Vagina (tissue), 2 donors: ENCODE data around the gene TWIST2. TPM values are rescaled to one million over a fixed set of nuclear protein-coding genes. Genes with fewer than 3 reads are reported as not detected.

Experiments
- DNase-seq, 2 donors: peaks; one replicate each; pipeline ENCODE4 v3.0.0-alpha.2; 2017; ENCODE audit errors: extremely low spot score in 2 of 2
- H3K27ac ChIP-seq: fragments of 200-600 bp; sonication (generic); one replicate; pipeline ENCODE4 v1.5.1; 2019
- H3K27me3 ChIP-seq: fragments of 200-600 bp; sonication (generic); one replicate; pipeline ENCODE4 v1.5.1; 2019
- H3K36me3 ChIP-seq, 2 donors: fragments of 200-600 bp; sonication (generic); one replicate each; pipeline ENCODE4 v1.5.1; 2017 to 2019
- H3K4me1 ChIP-seq: fragments of 200-600 bp; sonication (generic); one replicate; pipeline ENCODE4 v1.5.1; 2019
- H3K4me3 ChIP-seq, 2 donors: fragments of 200-600 bp; sonication (generic); 1 replicate in 1 of 2; 2 replicates in 1 of 2; pipeline ENCODE4 v1.5.1; 2016 to 2019
- H3K9me3 ChIP-seq: fragments of 200-600 bp; sonication (generic); one replicate; pipeline ENCODE4 v1.5.1; 2019
- CTCF ChIP-seq, 3 experiments: fragments of 450-650 bp in 2 of 3; fragments of 200-600 bp in 1 of 3; sonication (generic) in 1 of 3; IDR thresholded peaks; one replicate each; pipeline ENCODE4 v1.5.1; 2017 to 2019; ENCODE audit warnings: antibody characterized with exemption in 3 of 3, mild to moderate bottlenecking in 2 of 3, moderate library complexity in 2 of 3
- POLR2A ChIP-seq, 2 donors: fragments of 450-650 bp; IDR thresholded peaks; one replicate each; pipeline ENCODE4 v1.6.1; 2017; ENCODE audit warnings: antibody characterized with exemption in 2 of 2, mild to moderate bottlenecking in 2 of 2, moderate library complexity in 2 of 2
- POLR2AphosphoS5 ChIP-seq, 2 donors: sonication (generic); formaldehyde crosslinking; IDR thresholded peaks; one replicate each; pipeline ENCODE4 v1.9.0; 2017; ENCODE audit warnings: antibody characterized with exemption in 2 of 2, mild to moderate bottlenecking in 2 of 2, low read depth in 1 of 2; ENCODE audit not compliant: insufficient read depth in 1 of 2
- intact Hi-C: fragments of 100-400 bp; cut with DNase I; formaldehyde crosslinking; loops from one replicate; pipeline ENCODE4 v1.15.1; 2023
- total RNA-seq: library from RNA; depleted of rRNA; stranded (reverse); fragments of >200 nt; gene quantifications from one replicate; pipeline ENCODE4 v1.2.3, GENCODE V29; 2016

The TWIST2 gene
- total RNA-seq, 1 donor from 2014 or later = 214 TPM

- H3K27ac ChIP-seq = peak overlapping the region; percentile 94
- no peaks in the 10 kb centered on the region for H3K27me3 ChIP-seq
- no peaks in the 10 kb centered on the region for H3K36me3 ChIP-seq
- no peak for DNase-seq
- peaks cover 77% of the 10 kb centered on the region for H3K4me1 ChIP-seq
- H3K9me3 ChIP-seq = no peaks in the 10 kb centered on the region
- TF ChIP-seq CTCF (IDR thresholded peaks at IDR 0.05) (no peak), POLR2A (IDR thresholded peaks at IDR 0.05) (no peak), POLR2AphosphoS5 (IDR thresholded peaks at IDR 0.05; ENCODE audit: insufficient read depth in 1 of 2, low read depth in 1 of 2) (peak in 1 of 2 donors; percentile 6)
- intact Hi-C loops = no loop called here
- H3K4me3 ChIP-seq = no peak overlapping the region
Observed at GRCh38 chr2:238866656-238867277, 18.9 kb downstream of the TWIST2 start.

- Histone ChIP-seq H3K27me3 (no peaks in the 10 kb centered on the region), H3K4me1 (peaks cover 78% of the 10 kb centered on the region), H3K9me3 (no peaks in the 10 kb centered on the region), H3K27ac (peak overlapping the region; percentile 94), H3K4me3 (peak overlapping the region in 1 of 2 donors; percentile 19), H3K36me3 (no peaks in the 10 kb centered on the region)
- DNase-seq = no peak
- intact Hi-C loops = no loop called here
- no peak for TF ChIP-seq POLR2A (IDR thresholded peaks at IDR 0.05)
- no peak for TF ChIP-seq POLR2AphosphoS5 (IDR thresholded peaks at IDR 0.05; ENCODE audit: insufficient read depth in 1 of 2, low read depth in 1 of 2)
- TF ChIP-seq CTCF (IDR thresholded peaks at IDR 0.05) = no peak
Observed at GRCh38 chr2:238868067-238868524, 20.2 kb downstream of the TWIST2 start.

GRCh38 chr2:238868616-238869292 is 20.9 kb downstream of the TWIST2 start:
- TF ChIP-seq CTCF (IDR thresholded peaks at IDR 0.05) = no peak
- TF ChIP-seq POLR2A (IDR thresholded peaks at IDR 0.05) = no peak
- peak; percentile 74 to 76 for TF ChIP-seq POLR2AphosphoS5 (IDR thresholded peaks at IDR 0.05; ENCODE audit: insufficient read depth in 1 of 2, low read depth in 1 of 2)
- DNase-seq = no peak
- H3K4me1 ChIP-seq = peaks cover 78% of the 10 kb centered on the region
- H3K27ac ChIP-seq = peak overlapping the region; percentile 94
- intact Hi-C loops = no loop called here
- no peaks in the 10 kb centered on the region for H3K9me3 ChIP-seq
- H3K27me3 ChIP-seq = no peaks in the 10 kb centered on the region
- H3K4me3 ChIP-seq = peak overlapping the region in 1 of 2 donors; percentile 22
- no peaks in the 10 kb centered on the region for H3K36me3 ChIP-seq

GRCh38 chr2:238869293-238870124 is 21.6 kb downstream of the TWIST2 start:
- Histone ChIP-seq H3K27me3 (no peaks in the 10 kb centered on the region), H3K27ac (peak overlapping the region; percentile 94), H3K9me3 (no peaks in the 10 kb centered on the region), H3K36me3 (no peaks in the 10 kb centered on the region), H3K4me3 (no peak overlapping the region), H3K4me1 (peaks cover 78% of the 10 kb centered on the region)
- TF ChIP-seq POLR2AphosphoS5 (IDR thresholded peaks at IDR 0.05; ENCODE audit: insufficient read depth in 1 of 2, low read depth in 1 of 2) = peak in 1 of 2 donors; percentile 1
- TF ChIP-seq CTCF (IDR thresholded peaks at IDR 0.05) = no peak
- DNase-seq = no peak
- intact Hi-C loops = no loop called here
